ENCODE measurements around the gene PTPRJ.

Gene PTPRJ

DNA sequence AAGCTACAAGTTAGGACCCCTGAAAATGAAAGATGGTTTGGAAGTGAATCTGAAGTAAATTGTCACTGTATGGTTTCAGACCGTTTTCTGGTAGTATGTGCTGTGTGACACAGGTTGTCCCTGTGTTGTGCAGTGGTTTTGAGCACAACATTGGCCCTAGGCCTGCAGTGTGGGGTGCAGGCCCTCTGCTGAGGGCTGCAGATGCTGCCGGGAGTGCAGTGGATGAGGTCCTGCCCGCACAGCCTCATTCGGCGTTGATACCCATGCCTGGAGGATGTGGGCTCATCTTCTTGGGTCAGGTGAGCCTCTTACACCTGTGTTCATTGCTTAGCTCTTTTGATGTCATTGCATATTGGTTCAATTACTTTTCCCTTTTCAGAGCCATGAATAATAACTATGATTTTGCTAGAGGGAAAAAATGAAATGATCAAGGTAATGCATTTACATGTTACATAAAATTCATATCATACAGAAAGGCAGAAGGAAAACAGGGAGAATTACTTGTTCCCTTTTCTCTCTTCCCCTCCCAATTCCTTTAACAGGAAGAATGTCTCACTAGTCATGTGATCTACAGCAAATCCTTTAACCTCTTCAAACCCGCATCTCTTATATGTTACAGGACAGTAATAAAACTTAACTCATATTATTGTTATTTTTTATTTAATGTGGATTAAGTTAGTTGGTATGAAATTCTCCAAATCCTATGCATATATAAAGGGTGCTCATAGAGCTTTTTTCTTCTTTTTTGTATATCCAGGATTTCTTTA is 48.7 kb downstream of the PTPRJ start:
- ATAC-seq (no peak), DNase-seq (no peak)
- Mint-ChIP-seq H3K9me3 (no peaks in the 10 kb centered on the region), H3K4me3 (no peak overlapping the region), H3K27ac (peak overlapping the region; percentile 26), H3K36me3 (ENCODE audit: low read depth) (no peaks in the 10 kb centered on the region), H3K27me3 (no peaks in the 10 kb centered on the region), H3K4me1 (peaks cover 59% of the 10 kb centered on the region)

DNA sequence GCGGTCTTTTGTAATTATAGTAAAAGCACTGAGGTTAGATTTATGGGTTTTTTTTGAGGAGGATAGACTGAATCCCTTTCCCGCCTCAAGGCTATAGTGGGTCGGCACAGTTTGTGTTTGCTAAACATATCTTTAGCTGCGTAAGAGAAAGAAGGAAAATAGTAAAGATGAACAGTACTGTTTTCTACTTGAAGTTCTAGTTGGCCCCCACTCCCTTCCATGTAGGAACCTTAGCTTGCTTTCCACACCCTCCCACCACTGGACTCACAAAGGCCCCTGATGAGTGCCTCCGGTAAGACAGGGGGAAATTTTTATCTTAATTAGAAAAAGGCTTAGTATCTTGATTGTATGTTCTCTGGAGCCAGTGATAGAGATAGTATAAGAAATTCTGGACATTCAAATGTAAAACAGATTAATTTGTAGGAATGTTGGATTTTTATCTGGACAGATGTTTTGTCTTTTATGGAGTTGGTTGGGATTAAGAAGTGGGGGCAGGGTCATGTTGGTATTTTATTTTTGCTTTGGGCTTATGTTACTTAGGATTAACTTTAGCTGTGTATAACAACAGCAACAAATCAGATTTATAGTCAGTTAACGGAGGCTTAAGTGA is 49.4 kb downstream of the PTPRJ start:
- Mint-ChIP-seq H3K4me3 (no peak overlapping the region), H3K4me1 (peaks cover 64% of the 10 kb centered on the region), H3K9me3 (no peaks in the 10 kb centered on the region), H3K27me3 (no peaks in the 10 kb centered on the region), H3K36me3 (ENCODE audit: low read depth) (no peaks in the 10 kb centered on the region), H3K27ac (peak overlapping the region; percentile 57)
- DNase-seq: no peak
- ATAC-seq: no peak

DNA sequence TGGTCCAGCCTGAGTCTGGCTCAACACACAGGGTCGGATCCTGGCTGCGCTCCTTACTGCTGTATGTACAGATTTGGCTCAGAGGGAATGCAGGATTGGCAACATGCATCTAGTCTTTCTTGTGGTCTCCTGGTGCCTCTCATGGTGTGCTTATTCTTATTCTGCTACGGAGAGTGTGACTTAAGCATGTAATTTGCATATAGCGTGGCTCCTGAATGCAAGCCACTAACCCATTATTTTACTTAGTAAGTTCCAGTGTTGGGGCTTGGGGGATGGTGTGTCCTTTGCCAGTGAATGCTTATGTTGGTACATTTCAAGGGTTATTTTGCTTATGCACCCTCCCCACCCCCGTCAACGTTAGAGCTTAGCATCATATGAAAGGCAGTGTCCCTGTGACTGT is 51.2 kb downstream of the PTPRJ start:
- no peaks in the 10 kb centered on the region for H3K27me3 Mint-ChIP-seq
- no peaks in the 10 kb centered on the region for H3K36me3 Mint-ChIP-seq (ENCODE audit: low read depth)
- no peaks in the 10 kb centered on the region for H3K9me3 Mint-ChIP-seq
- H3K4me3 Mint-ChIP-seq: no peak overlapping the region
- no peak overlapping the region for H3K27ac Mint-ChIP-seq
- H3K4me1 Mint-ChIP-seq: peaks cover 74% of the 10 kb centered on the region
- peak; percentile 60 for ATAC-seq
- DNase-seq: no peak

DNA sequence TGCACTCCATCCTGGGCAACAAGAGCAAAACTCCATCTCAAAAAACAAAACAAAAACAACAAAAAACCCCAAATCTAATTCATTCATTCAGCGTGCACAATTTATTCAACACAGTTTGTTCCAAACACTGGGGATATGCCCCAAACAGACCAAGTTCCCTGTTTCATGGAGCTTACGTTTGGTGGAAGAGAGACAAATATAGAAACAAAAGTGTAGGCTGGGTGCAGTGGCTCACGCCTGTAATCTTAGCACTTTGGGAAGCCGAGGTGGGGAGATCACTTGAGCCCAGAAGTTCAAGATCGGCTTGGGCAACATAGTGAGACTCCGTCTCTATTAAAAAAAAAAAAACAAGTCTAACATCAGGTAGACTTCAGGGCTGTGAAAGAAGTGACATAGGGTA is 52.4 kb downstream of the PTPRJ start:
- ATAC-seq (no peak), DNase-seq (no peak)
- H3K27me3 Mint-ChIP-seq: no peaks in the 10 kb centered on the region
- H3K27ac Mint-ChIP-seq: no peak overlapping the region
- peaks cover 79% of the 10 kb centered on the region for H3K4me1 Mint-ChIP-seq
- no peak overlapping the region for H3K4me3 Mint-ChIP-seq
- no peaks in the 10 kb centered on the region for H3K36me3 Mint-ChIP-seq (ENCODE audit: low read depth)
- no peaks in the 10 kb centered on the region for H3K9me3 Mint-ChIP-seq

DNA sequence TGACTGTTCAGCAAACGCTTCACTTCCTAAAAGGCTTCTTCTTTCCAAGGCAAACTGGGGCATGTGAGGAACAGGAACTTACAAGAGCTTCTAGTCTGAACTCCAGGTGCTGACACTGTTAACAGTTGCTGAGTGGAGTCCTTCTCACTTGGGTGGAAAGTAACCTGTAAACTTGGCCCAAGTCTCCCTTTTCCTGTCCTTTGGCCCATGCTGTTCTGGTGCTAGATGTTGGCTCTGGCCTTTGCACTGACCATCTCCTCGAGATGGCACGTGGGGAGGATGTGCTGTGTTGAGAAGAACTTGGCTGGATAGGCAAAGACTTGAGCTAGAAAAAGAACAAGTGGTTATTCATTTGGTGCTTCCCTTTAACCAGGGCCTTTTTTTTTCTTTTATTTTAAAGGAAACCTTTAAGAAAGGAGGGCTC is 53.6 kb downstream of the PTPRJ start:
- Mint-ChIP-seq H3K27ac (peak overlapping the region; percentile 17), H3K9me3 (no peaks in the 10 kb centered on the region), H3K27me3 (no peaks in the 10 kb centered on the region), H3K36me3 (ENCODE audit: low read depth) (no peaks in the 10 kb centered on the region), H3K4me1 (peaks cover 74% of the 10 kb centered on the region), H3K4me3 (no peak overlapping the region)
- DNase-seq: no peak
- ATAC-seq: no peak

DNA sequence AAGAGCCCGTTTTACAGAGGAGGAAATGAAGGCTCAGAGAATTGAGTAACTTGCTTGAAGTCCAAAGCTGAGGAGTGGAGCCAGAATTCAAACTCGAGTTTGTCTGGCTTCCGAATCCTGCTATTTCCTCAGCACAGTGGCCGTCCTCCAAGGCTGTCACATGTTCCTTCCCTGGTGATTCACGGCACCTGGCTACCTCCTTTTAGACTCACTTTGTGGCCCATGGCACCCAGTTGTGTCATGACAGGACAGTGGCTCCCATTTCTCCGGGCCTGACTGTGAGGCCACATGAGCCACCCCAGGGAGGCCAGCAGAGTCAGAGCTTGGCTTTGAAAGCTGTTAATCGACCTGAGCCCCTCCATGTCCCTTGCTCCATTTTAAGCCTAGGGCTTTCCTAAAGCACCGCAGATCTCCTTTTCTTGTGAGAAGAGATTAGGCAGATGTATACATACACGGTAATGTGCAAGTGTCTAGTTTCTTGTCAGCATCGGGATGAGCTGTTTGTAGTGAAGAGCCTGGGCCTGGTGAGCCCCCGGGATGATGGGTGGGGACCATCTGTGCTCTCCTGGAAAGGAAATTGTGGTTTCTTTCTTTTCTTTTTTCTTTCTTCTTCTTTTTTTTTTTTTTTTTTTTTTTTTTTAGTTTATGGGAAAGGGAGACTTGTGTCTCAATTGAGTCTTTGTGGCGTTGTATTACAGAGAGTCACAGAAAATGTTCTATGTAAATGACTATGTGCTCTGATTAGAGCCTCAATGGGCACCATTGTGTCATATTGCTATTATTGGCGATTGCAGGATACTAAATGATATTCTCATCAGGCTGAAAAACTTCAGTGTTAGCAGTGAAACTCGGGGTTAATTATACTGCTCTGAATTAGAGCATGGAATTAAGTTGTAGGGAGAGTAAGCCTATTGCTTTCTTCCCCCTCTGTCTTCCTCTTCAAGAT is 54.8 kb downstream of the PTPRJ start:
- DNase-seq: no peak
- peaks cover 63% of the 10 kb centered on the region for H3K4me1 Mint-ChIP-seq
- no peaks in the 10 kb centered on the region for H3K27me3 Mint-ChIP-seq
- H3K9me3 Mint-ChIP-seq: no peaks in the 10 kb centered on the region
- H3K4me3 Mint-ChIP-seq: no peak overlapping the region
- ATAC-seq: no peak
- no peak overlapping the region for H3K27ac Mint-ChIP-seq
- H3K36me3 Mint-ChIP-seq (ENCODE audit: low read depth): no peaks in the 10 kb centered on the region

DNA sequence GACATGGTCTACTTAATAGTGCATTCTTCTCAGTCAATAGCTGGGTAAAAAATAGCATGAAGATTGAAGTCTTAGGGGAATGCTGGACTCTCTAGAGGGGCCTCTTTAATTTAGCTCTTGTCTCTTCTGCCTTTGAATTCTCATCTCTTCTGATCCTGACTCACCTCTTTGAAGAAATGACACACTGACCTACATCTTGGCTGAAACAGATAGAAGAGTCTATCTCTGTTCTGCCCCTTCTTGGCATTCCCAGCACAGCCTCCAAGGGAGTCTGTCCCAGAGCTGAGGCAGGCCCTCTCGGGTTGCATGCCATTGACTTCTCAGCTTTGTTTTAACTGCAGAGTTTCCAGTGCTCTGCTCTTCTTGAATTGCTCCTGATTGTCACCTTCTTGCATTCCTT is 55.7 kb downstream of the PTPRJ start:
- no peak for DNase-seq
- Mint-ChIP-seq H3K36me3 (ENCODE audit: low read depth) (no peaks in the 10 kb centered on the region), H3K4me3 (no peak overlapping the region), H3K27me3 (no peaks in the 10 kb centered on the region), H3K4me1 (peaks cover 64% of the 10 kb centered on the region), H3K9me3 (no peaks in the 10 kb centered on the region), H3K27ac (peak overlapping the region; percentile 34)
- ATAC-seq: peak; percentile 56

DNA sequence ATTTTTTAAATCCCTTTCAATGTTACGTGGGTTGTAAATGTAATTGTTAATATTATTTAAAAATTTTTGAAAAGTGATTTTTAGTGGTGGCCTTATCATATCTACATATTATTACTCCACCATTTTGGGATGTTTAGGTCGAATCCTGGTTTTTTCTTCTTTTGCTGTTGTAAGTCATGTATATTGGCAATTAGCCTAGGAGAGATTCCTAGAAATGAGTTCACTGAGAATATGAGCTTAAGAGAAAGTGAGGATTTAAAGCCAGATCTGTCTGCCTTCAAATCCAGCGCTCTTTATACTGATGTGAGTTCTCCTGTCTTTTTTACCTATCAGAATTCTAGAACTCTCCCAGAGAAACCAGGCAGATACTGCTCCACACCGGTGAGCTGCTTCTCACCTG is 56.1 kb downstream of the PTPRJ start:
- no peak for DNase-seq
- no peaks in the 10 kb centered on the region for H3K36me3 Mint-ChIP-seq (ENCODE audit: low read depth)
- H3K27me3 Mint-ChIP-seq: no peaks in the 10 kb centered on the region
- peak overlapping the region; percentile 34 for H3K27ac Mint-ChIP-seq
- H3K4me1 Mint-ChIP-seq: peaks cover 63% of the 10 kb centered on the region
- no peak overlapping the region for H3K4me3 Mint-ChIP-seq
- H3K9me3 Mint-ChIP-seq: no peaks in the 10 kb centered on the region
- ATAC-seq: no peak

DNA sequence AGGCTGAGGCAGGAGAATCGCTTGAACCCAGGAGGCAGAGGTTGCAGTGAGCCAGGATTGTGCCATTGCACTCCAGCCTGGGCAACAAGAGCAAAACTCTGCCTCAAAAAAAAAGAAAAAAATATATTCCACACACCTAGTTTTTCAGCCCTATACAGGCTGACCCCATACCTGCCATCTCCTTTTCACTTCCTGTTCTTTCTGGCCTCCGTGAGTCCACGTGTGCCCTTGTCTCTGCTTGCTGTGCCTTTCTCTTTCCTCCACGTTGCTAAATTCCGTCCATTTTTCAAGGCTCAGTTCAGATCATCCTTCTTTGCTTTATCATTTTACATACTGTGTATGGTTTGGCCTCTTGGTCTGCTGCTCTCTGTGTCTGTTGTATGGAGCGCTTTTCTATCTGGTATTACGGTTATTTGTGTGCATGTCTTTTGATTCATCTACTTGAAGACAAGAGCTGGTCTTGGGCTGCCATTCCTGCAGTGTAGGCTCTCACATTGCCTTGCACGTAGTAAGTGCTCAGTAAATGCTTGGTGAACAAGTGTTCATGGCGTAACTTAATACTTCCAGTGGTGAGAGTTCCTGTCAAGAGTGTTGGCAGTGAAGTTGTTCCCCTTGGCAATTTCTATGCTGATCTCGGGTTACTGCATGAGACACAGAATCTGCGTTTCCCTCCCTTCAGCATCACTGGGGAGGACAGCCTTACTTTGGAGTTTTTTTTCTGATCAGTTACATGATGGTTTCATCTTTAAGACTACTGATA is 57.5 kb downstream of the PTPRJ start:
- H3K27ac Mint-ChIP-seq: no peak overlapping the region
- H3K36me3 Mint-ChIP-seq (ENCODE audit: low read depth): no peaks in the 10 kb centered on the region
- peaks cover 59% of the 10 kb centered on the region for H3K4me1 Mint-ChIP-seq

DNA sequence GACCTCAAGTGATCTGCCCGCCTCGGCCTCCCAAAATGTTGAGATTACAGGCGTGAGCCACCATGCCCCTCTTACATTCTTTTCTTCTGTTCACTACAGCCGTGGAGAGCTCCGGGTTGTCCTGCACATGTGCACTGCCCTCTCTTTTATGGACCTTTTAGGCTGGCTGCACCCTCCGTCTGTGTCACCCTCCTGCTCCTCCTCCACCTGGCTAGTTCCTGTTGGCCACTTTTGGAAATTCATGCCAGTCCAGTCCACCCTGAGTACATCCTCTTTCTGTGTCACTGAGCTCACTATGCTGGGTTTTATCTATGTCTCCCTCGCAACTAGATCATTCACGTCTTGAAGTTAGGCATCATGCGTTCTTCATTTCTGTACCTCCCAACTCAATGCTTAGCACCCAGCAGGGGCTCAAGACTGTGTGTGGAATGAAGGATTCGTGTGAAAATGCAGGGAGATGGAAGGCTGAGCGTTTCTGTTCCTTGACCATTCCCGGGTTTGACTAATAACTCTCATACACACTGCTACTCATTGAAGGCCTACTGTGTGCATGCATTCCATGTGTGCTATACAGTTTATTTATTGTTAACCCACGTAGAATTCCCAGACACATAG is 60.6 kb downstream of the PTPRJ start:
- no peaks in the 10 kb centered on the region for H3K9me3 Mint-ChIP-seq
- ATAC-seq (no peak), DNase-seq (no peak)
- no peaks in the 10 kb centered on the region for H3K27me3 Mint-ChIP-seq
- H3K4me3 Mint-ChIP-seq: no peak overlapping the region
- no peaks in the 10 kb centered on the region for H3K36me3 Mint-ChIP-seq (ENCODE audit: low read depth)
- no peak overlapping the region for H3K27ac Mint-ChIP-seq
- H3K4me1 Mint-ChIP-seq: peaks cover 61% of the 10 kb centered on the region

More for the DNA sequence above, 57.5 kb downstream of the PTPRJ start:
- Mint-ChIP-seq H3K9me3 (no peaks in the 10 kb centered on the region), H3K27me3 (no peaks in the 10 kb centered on the region), H3K4me3 (no peak overlapping the region)
- no peak for DNase-seq
- ATAC-seq: no peak

DNA sequence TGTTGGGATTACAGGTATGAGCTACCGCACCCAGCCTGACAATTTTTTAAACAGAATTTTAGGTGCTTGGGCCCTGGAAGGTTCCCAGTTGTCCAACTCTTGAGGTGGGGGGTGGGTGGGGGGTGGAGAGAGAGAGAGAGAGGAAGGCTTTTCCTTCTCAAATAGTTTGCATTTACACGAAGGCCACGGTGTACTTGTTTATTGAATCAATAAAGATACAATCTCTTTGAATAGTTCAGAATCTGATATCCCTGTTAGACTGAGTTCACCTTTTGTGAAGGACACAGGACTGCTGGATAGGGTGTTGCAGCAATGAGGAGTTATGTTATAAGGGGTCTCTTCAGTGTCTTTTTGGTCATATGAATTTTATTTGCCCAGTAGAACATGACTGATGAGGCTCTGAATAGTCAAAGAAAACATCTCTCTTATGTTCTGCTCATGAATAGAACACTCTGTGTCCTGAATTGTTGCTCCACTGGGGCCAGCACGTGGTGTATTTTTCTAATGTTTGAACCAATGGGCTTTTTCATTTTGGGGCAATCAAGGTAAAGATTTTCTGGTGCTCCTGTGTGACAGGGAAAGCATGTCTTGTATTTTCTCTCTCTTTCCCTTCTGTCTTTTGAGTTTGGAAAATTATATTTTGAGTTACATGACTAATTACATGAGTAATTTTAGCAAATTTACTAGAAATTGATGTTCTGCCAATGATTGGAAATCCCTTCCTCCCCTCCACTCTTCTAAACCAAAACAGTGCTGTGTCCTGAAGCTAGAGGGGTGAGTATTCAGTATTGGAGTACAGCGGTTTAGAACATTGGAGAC is 61.7 kb downstream of the PTPRJ start:
- peaks cover 58% of the 10 kb centered on the region for H3K4me1 Mint-ChIP-seq
- peak overlapping the region; percentile 27 for H3K4me3 Mint-ChIP-seq
- H3K27me3 Mint-ChIP-seq: no peaks in the 10 kb centered on the region
- peak overlapping the region; percentile 66 for H3K27ac Mint-ChIP-seq
- H3K36me3 Mint-ChIP-seq (ENCODE audit: low read depth): no peaks in the 10 kb centered on the region
- no peaks in the 10 kb centered on the region for H3K9me3 Mint-ChIP-seq
- ATAC-seq (no peak), DNase-seq (no peak)

DNA sequence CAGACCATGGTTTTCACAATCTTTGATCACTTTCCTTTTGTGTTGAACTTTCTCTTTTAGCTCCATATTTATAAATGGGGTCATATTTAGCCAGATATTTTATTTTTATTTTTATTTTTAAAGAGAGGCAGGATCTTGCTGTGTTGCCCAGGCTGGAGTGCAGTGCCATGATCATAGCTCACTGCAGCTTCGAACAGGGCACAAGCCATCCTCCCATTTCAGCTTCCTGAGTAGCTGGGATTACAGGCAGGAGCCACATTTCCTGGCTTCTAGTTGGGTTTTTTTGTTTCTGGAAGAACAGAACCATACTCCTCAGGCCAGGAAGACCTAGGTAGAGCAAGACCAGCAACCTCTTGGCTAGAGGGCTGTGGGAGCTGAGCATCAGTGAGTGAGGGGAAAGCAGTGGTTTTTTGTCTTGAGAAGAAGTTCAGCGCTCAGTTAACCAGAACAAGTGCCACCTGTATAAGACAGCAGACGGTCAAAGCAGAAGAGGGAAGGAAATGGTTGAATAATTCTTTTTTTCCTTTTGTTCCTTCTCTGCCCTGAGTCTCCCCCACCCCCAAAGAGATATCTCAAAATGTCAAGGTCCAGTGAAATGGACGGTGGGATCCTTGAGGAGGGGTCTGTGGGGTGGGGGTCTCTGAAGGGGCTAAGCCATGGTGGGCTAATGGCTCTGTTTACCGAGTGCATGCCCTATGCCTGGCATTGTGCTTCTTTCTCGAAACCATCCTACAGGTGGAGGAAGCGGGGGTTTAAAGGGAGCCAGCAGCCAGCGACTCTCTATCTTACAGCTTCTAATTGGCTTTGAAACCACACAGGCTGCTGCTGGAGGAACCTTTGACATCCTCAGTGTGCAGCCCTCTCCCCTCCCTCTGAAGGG is 63.0 kb downstream of the PTPRJ start:
- H3K4me1 Mint-ChIP-seq: peaks cover 65% of the 10 kb centered on the region
- no peaks in the 10 kb centered on the region for H3K36me3 Mint-ChIP-seq (ENCODE audit: low read depth)
- no peaks in the 10 kb centered on the region for H3K27me3 Mint-ChIP-seq
- DNase-seq: no peak
- ATAC-seq: peak; percentile 58
- no peaks in the 10 kb centered on the region for H3K9me3 Mint-ChIP-seq
- no peak overlapping the region for H3K27ac Mint-ChIP-seq
- no peak overlapping the region for H3K4me3 Mint-ChIP-seq

Measured in activated naive CD8-positive, alpha-beta T cell treated with anti-CD3 and anti-CD28 coated beads, Interleukin-2, amount 50 U/mL, for 24 hours (primary cell).